ENCODE results near the gene RALGAPA2.

Gene RALGAPA2

DNA sequence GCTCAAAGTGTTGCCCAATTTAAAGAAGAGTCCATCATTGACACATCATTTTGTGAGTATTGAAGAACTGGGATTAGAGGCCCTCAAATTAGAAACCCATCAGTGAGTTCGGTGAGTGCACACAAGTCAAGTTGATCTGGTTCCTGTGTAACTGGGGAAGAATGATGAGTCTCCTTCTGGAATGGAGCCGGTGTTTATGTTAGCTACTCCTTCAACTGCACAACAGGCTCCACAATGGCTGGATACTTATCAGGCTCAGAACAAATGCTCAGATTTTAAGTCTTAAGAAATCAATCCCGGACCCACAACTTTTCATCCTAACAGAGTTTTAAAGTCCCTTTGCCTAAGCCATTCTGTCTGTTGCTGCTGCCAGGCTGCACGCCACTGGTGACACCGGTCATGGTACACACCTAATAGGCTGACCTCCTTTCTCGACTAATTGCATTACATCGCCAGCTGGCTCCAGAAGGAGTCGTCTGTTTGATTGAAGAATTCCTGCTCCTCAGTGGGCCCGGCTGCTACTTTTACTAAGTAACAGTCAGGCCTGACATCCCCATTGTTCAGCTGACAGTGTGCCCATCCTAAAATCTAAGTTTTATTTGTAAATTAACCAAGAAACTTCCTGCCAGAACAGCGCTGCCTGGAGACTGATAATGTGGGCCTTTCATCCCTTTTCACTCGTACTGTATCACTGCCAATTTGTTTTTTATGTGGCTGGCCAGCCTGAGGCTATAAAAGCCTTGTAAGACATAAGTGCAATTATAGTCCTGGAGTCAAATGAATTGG is 214.2 kb downstream of the RALGAPA2 start:
- peak in 46 of 56 donors; percentile 7 to 76 (median 46) for DNase-seq

DNA sequence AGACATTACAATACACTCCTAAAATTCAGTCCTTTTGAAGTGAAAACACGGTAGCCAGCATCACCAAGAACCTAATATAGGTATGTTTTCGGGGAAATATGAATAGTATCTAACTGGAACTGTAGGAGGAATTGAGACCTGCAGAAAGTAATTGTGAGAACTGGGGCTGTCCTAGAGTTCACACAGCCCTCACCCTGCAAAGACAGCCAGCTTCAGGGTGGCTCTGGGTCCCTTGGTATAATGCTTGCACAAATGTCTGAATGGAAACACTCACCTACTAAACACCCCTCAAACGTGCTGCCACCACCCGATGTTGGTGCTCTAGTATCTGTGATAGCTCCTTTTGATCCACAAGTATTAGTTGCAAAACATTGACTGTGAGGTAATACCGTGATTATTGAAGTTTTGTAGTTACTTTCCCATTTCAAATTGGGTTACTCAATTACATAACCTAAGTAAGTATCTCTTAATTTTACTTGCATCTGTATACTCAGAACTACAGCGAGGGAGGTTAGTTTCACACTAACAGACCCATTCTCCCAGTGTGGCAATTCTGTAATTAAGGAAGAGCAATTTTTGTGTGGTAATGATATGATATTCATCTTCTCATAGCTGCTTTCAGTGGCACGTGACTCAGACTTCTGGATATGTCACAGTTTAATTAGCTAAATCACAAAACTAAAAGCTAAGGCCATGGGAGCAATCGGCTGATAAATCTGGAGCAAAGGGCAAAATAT is 215.0 kb downstream of the RALGAPA2 start:
- DNase-seq: no peak

DNA sequence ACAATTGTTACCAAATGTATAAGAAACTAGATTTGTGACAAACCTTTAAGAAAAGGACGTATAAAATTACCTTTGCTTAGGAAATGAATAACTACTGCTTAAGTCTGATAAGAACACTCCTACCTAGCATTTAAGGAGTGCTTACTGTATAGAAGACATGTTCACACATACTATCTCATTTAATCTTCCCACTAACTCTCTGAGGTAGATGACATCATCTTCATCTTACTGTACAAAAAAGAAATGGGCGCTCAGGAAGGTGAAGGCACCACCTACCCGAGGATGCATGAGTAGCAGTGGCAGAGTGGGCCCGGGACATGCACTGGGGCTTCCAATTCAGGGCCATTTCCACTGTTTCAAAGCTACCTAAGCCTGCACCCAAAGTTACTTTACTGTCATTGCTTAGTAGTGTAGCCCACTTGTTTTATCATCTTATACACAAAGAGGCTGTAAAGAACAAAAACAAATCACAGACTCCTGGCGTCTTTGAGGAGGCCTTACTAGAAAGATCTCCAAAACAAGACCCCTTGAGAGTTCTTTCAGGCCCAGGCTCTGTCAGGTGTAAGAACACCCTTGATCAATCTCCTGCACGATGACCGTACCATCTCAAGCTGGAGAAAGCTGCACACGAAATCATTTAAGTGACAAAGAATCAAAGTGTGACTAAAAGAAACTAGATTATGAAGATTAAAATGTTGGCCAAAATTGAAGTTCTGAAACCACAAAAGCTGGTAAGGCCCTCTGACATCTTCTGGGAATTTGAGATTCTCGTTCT is 216.5 kb downstream of the RALGAPA2 start:
- no peak for DNase-seq

DNA sequence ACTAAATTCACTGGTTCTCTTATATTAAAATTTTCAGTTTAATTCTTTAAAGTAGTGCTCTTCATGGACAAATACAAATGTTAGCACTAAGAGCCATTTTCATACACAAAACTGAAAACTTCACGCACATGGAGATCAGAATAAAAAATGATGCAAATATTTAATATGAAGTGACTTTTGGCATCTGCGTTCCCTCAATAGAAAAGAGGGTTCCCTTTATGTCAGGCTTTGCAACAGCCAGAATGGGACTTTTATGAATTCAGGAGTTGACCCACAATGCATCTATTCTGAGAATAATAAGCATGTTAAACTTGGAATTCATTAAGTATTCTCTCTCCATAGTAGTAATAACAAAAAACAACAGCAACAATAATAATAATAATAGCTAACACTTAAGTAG is 218.7 kb downstream of the RALGAPA2 start:
- DNase-seq: no peak

DNA sequence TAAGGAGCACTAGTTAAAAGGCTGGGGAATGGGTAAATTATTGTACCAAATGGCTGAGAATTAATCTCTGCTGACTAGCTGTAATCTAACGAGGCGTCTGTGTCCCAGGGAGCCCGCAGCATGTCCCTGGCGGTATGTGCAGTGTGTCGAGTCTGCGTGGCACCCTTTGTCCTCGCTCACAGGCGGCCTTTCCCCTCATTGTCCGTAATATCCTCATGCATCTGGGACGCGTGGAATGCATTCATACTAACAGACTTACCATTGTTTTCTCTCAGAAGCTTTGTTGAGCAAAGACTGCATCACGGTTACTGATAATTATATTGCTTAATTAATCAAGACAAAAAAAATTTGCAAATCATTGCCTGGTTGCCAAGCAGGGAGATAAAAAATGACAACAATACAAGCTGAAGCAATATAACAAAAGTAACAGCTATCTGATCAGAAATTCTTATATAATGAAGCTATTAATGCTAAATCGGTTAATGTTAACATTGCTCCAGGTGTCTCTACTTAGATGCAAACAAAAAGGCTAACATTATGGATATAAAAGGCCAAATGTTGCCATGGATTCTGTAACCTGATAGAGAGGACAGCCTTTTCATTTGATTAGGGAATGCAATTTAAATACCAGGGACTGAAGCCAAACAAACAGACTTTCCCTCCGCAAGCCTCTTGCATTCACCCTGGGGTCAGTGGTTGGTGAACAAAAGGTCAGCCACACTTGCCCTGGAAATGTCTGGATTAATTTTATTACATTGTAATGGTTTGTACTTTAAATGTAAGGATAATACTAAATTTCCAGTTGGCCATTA is 219.7 kb downstream of the RALGAPA2 start:
- peak in 48 of 56 donors; percentile 16 to 86 (median 66) for DNase-seq

DNA sequence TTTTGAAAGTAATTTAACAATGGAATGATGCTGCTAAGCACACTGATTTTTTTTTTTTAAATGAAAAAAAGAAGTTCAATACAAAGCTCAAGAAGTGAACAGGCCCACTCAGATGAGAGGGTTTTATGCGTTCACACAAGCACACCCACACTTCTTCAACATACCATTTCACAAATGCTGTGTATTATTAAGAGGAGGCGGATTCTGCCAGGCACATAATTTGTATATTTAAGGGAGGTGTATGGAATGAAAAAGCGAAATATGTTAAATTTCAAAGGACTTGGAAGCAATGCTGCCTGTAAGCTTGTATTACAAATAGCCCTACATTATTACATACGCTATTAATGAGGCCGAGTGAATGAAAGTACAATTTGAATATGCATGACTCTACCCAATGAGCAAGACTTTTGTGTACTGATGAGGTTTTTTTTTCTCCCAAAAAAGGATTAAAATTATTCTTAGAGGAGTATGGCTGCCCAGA is 220.6 kb downstream of the RALGAPA2 start:
- DNase-seq: peak in 2 of 56 donors; percentile 10 to 30

DNA sequence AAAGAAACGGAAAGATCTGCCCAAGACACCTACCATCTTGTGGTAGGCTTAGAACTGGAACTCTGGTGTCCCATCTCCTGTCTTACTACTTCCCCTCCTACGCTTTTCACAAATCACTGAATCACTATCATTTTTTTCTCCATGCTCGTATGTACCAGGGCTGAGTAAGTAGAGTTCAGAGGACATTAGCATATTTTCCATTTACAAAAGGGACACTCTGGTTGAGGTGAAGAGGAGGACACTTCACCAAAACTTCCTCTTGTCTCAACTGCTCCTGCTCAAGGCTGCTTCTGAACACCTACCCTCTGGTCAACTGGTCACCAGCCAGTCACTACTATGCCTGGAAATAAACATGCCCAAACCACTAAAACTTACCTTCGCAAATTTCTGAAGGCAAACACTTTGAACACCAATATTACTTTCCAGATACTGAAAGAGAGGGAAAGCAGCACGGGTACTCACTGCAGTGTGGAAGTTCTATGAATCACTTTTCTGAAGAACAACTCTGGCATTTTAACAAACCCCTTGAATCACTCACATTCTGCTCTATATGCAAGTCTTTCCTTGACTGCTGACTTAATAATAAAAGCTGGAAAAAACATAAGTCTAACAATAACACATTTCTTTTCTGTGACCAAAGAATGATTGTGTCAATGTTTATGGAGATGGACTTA is 221.2 kb downstream of the RALGAPA2 start:
- no peak for DNase-seq

DNA sequence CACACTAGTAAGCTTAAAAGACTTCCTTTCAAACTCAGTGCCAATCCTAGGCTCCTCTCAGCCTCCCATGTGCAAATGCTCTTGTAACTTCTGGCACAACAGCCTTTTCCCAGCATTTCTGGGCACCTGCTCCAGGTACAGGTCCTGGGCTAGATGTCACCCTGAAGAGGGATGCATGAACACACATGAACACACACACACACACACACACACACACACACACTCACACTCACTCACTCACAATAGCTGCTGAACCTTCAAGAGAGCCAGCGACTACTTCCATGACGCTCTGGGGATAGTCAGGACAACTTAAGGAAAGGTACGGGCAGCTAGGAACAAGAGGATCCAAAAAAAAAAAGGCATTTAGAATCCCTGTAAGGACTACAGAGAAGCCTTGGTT is 221.8 kb downstream of the RALGAPA2 start:
- no peak for DNase-seq

DNA sequence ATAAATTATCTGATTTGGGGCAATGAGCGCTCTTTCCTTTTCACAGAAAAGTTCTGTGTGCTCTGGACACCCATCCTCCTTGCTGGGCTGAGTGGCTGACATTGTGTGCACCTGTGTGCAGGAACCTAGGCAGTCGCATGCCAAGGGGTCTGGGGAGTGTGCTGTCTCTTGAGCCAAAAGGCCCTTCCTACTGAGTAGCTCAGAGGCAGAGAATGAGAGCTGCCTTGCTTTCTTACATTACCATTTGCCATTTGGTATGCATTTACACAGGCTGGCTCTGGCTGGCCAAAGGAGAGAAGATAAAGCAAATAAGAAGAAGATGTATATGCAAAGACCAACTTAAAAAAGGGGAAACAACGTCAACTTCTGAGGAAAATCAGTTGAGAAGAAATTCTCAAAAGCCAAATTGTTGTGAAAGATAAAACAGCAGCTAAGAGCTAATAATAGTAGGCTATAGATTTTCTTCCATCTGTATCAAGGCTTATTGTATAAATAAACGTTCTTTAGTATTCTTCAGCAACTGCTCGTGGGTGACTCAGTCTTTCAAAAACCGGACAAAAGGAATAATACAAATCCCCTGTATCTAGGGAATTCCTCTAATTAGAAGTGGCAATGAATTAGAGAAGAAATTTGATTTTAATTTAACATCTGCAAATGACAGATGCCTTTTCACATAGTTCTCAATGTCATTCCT is 222.6 kb downstream of the RALGAPA2 start:
- no peak for DNase-seq

DNA sequence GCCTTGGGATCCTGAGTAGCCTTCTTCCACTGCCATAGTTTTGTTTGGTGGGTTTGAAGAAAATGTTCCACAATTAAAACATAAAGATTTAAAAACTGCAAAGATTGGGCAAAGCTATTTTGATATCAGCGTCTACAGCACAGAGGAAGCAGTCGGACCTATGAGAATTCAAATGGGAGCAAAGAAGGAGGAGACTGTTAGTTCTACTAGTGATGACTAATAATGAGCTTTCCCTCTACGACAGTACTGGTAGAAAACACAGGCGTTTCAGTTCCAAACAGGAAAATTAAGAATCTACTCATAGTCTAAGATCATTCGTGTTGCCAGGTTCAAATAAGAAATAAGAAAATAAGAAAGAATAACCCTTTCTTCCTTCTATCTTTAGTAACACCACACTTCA is 223.4 kb downstream of the RALGAPA2 start:
- no peak for DNase-seq

DNA sequence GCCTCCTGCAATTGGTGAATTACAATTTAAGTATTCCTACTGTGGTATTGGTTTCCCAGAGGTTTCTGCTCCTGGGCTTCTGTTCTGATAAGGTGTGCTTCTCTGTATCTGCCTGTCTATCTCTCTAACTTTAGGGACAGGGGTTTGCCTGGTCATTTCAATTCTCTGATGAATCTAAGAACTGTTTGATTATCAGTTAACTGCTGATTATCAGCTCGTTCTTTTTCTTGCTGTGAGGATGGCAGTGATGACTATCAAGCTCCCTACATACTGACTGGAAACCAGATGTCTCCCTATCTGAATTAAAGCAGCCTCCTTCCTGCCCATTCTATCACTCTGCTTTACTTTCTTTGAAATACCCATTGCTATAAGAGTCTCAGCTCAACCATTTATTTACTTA is 224.1 kb downstream of the RALGAPA2 start:
- DNase-seq: no peak

DNA sequence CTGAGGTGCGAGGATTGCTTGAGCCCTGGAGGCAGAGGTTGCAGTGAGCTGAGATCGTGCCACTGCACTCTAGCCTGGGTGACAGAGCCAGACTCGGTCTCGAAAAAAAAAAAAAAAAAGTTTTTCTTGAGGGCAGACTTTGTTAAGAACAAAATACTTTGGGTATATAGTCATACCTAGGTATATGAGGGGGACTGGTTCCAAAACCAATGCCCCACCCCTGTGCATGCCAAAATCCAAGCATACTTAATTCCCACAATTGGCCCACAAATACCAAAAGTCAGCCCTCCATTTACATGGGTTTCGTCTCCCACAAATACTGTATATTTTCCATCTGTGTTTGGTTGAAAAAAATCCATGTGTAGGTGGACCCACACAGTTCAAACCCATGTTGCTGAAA is 224.6 kb downstream of the RALGAPA2 start:
- no peak for DNase-seq

DNA sequence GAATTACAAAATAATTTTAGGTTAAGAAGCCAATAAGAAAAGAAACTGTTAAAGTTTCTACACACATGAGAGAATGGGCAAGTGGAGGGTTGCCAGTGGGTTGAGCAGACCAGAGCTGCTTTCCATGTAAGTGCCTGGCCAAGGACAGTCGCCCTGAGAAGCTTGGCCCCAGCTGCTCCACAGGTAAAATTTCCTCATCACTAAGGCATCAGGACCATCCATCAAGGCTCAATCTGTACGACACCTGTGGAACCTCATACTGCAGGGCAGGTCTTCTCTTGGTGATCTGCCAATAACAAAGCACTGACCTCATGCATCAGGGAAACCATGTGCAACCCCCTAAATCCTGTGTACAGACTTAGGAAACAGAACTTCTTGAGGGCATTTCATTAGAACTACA is 229.1 kb downstream of the RALGAPA2 start:
- DNase-seq: no peak

DNA sequence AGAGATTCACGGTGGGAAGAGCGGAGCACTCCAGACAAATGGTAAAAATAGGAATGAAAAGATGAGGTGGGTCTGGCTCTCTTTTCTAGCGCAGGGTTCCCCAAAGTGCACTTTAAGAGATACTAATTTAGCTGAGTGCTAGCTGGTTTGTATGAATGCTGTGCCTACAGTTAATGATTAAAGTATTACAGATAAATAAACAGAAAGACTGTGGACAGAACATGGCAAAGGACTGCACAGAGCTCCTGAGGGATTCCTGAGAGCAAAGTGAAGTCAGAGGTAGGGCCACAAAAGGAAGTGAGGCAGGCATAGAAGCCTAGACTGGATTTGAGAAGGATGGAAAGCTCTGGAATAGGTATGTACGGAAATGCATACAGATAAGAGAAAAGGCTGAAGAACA is 230.0 kb downstream of the RALGAPA2 start:
- DNase-seq: no peak

DNA sequence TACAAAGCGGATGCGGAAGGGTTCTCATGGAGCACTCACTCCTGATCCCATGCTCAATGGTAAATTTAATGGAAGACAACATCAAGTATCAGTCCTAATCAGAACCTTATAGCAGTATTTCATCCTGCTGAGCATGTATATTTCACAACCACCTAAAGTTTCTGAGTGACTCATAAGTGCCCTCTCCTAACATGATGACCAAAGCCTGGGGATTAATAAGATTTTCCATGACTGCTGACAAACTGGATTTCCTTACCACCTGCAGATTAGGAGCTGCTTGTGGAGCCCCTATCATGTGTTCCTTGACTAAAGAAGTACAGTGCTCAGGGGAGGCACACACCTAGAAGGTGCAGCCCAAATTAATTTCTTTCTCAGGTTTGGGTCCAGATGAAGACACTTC is 231.8 kb downstream of the RALGAPA2 start:
- DNase-seq: no peak

DNA sequence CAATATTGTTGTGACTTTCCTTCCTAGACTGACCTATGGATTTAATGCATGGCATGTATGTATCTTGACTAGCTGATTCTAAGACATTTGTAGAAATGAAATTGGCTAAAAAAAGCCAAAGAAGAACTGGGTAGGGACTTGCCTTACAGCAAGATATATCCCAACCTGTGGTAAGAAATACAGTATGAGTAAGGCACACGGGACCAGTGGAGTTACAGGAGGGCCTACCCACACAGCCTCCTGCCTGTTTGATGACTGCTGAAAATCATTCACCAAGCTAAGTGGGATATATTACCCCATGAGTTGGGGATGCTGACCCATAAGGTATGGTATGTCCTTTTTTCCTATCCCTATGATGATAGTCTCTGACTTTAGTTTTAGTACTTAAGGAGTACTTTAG is 232.3 kb downstream of the RALGAPA2 start:
- DNase-seq: no peak

DNA sequence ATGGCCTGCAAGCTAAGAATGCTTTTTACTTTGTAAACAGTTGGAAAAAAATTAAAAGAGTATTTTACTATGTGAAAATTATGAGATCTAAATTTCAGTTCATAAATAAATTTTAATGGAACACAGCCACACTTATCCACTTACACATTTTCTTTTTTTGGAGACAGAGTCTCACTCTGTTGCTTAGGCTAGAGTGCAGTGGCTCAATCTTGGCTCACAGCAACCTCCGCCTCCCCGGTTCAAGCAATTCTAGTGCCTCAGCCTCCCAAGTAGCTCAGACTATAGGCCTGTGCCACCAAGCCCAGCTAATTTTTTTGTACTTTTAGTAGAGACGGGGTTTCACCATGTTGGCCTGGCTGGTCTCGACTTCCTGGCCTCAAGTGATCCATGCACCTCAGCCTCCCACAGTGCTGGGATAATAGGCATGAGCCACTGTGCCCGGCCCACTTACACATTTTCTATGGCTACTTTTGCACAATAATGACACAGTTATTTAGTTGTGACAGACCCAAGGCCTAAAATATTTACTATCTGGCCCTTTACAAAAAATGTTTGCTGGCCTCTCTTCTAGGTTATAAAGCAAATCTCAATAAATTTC is 234.9 kb downstream of the RALGAPA2 start:
- no peak for DNase-seq

DNA sequence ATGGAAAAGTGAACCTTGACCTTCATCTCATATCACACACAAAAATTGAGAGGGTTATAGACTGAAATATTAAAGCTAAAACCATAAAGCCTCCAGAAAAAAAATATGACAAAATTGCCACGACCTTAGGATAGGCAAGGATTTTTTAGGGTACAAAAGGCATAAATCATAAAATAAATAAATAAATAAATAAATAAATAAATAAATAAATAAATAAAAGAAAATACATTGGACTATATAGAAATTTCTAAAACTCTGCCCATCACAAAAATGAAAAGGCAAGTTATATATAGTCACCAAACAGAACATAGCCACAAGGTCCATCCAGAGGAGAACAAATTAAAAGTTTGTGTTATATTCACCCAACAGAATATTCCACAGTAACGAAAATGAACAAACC is 235.9 kb downstream of the RALGAPA2 start:
- DNase-seq: no peak

DNA sequence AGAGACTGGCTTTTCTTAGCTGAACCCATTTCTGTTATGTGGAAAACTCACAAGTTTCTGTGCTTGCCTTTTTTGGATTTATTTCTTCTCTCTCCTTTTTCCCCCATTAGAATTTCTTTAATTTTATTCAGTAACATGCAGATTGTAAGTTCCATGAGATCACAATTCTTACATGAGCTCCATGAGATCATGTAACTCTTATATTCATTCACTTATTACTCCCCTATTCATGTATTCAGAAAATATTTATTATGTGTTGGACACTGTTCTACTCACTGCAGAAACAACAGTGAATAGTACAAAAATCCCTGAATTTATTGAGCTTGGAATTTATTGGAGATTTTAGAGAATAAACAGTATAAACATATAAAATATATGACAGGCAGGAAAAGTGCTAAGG is 238.8 kb downstream of the RALGAPA2 start:
- DNase-seq: no peak
